ENCODE results near the gene PDE3A. TPM values are rescaled to one million over a fixed set of nuclear protein-coding genes. Genes with fewer than 3 reads are reported as not detected.

PDE3A gene
- total RNA-seq, 1 donor from 2014 or later = not detected

- intact Hi-C loops (cut with micrococcal nuclease) = no loop called here
Observed at GRCh38 chr12:20420557-20420956, 52.2 kb downstream of the PDE3A start.

- intact Hi-C loops (cut with micrococcal nuclease) = no loop called here
Observed at GRCh38 chr12:20421421-20421820, 53.1 kb downstream of the PDE3A start.

GRCh38 chr12:20423557-20423956 lies 55.2 kb downstream of the PDE3A start:
- intact Hi-C loops (cut with micrococcal nuclease) = no loop called here

- intact Hi-C loops (cut with micrococcal nuclease) = no loop called here
Observed at GRCh38 chr12:20424841-20425240, 56.5 kb downstream of the PDE3A start.

GRCh38 chr12:20426191-20426590 lies 57.9 kb downstream of the PDE3A start:
- intact Hi-C loops (cut with micrococcal nuclease) = no loop called here

GRCh38 chr12:20426957-20427356 lies 58.6 kb downstream of the PDE3A start:
- intact Hi-C loops (cut with micrococcal nuclease) = no loop called here

GRCh38 chr12:20429852-20430251 lies 61.5 kb downstream of the PDE3A start:
- intact Hi-C loops (cut with micrococcal nuclease) = no loop called here

- intact Hi-C loops (cut with micrococcal nuclease) = no loop called here
Observed at GRCh38 chr12:20432290-20432689, 64.0 kb downstream of the PDE3A start.

GRCh38 chr12:20434996-20435395 lies 66.7 kb downstream of the PDE3A start:
- intact Hi-C loops (cut with micrococcal nuclease) = no loop called here

GRCh38 chr12:20436316-20436715 lies 68.0 kb downstream of the PDE3A start:
- intact Hi-C loops (cut with micrococcal nuclease) = no loop called here

- intact Hi-C loops (cut with micrococcal nuclease) = no loop called here
Observed at GRCh38 chr12:20438299-20438779, 70.0 kb downstream of the PDE3A start.

- intact Hi-C loops (cut with micrococcal nuclease) = no loop called here
Observed at GRCh38 chr12:20439626-20440025, 71.3 kb downstream of the PDE3A start.

GRCh38 chr12:20440408-20440807 lies 72.1 kb downstream of the PDE3A start:
- intact Hi-C loops (cut with micrococcal nuclease) = no loop called here

GRCh38 chr12:20442322-20442721 lies 74.0 kb downstream of the PDE3A start:
- intact Hi-C loops (cut with micrococcal nuclease) = no loop called here

GRCh38 chr12:20443255-20443654 lies 74.9 kb downstream of the PDE3A start:
- intact Hi-C loops (cut with micrococcal nuclease) = no loop called here

- intact Hi-C loops (cut with micrococcal nuclease) = no loop called here
Observed at GRCh38 chr12:20443792-20444191, 75.5 kb downstream of the PDE3A start.

GRCh38 chr12:20444595-20445170 lies 76.3 kb downstream of the PDE3A start:
- intact Hi-C loops (cut with micrococcal nuclease) = no loop called here

- intact Hi-C loops (cut with micrococcal nuclease) = no loop called here
Observed at GRCh38 chr12:20445687-20446086, 77.3 kb downstream of the PDE3A start.

GRCh38 chr12:20446836-20447235 lies 78.5 kb downstream of the PDE3A start:
- intact Hi-C loops (cut with micrococcal nuclease) = no loop called here

- intact Hi-C loops (cut with micrococcal nuclease) = no loop called here
Observed at GRCh38 chr12:20448781-20449180, 80.4 kb downstream of the PDE3A start.

GRCh38 chr12:20450591-20451180 lies 82.3 kb downstream of the PDE3A start:
- intact Hi-C loops (cut with micrococcal nuclease) = no loop called here

GRCh38 chr12:20451761-20452160 lies 83.4 kb downstream of the PDE3A start:
- intact Hi-C loops (cut with micrococcal nuclease) = no loop called here

- intact Hi-C loops (cut with micrococcal nuclease) = no loop called here
Observed at GRCh38 chr12:20452496-20453010, 84.2 kb downstream of the PDE3A start.
